Fibroblast of lung (primary cell): ENCODE data around the gene RPE.

Experiments used
- EZH2 ChIP-seq: IDR thresholded peaks from 2 replicates; pipeline ENCODE4 v1.5.1; 2012; ENCODE audit warnings: low read length, control low read depth, mild to moderate bottlenecking; ENCODE audit errors: missing control alignments
- TF ChIP-seq, protein P1 (sequence below), 2 donors: IDR thresholded peaks in 1 of 2; conservative IDR thresholded peaks in 1 of 2; 1 replicate in 1 of 2; 2 replicates in 1 of 2; pipeline ENCODE4 v1.5.1; 2011 to 2012; ENCODE audit warnings: low read length in 2 of 2, control low read depth in 1 of 2, inconsistent platforms in 1 of 2, low read depth in 1 of 2, mild to moderate bottlenecking in 1 of 2

DNA sequence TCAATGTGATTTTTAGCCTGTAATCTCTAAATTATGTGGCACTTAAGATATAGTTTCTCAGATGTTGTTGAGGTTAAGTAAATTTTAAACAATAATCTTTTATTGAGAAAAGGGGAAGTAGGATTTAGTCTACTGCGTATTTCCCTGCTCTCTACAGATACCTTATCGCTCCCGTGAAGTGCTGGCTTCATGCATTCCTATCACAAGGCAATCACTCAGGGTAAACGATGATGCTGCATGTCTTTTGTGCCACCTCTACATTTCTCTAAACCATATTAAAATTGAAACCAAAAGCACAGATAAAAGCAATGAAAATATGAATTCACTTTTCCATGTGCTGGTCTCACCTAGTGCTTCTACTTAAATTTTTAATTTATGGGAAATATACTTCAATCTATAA, 14.4 kb upstream of the RPE start:
- no peak for TF ChIP-seq EZH2
- TF ChIP-seq, protein P1, sequence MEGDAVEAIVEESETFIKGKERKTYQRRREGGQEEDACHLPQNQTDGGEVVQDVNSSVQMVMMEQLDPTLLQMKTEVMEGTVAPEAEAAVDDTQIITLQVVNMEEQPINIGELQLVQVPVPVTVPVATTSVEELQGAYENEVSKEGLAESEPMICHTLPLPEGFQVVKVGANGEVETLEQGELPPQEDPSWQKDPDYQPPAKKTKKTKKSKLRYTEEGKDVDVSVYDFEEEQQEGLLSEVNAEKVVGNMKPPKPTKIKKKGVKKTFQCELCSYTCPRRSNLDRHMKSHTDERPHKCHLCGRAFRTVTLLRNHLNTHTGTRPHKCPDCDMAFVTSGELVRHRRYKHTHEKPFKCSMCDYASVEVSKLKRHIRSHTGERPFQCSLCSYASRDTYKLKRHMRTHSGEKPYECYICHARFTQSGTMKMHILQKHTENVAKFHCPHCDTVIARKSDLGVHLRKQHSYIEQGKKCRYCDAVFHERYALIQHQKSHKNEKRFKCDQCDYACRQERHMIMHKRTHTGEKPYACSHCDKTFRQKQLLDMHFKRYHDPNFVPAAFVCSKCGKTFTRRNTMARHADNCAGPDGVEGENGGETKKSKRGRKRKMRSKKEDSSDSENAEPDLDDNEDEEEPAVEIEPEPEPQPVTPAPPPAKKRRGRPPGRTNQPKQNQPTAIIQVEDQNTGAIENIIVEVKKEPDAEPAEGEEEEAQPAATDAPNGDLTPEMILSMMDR (conservative IDR thresholded peaks at IDR 0.05 in 1 of 2, IDR thresholded peaks at IDR 0.05 in 1 of 2; ENCODE audit: low read depth in 1 of 2, low read length in 2 of 2) = no peak
